ENCODE measurements around the gene RAB40C. TPM values are rescaled to one million over a fixed set of nuclear protein-coding genes. Genes with fewer than 3 reads are reported as not detected.

Gene RAB40C
- total RNA-seq, 1 donor from 2014 or later, result 11.4 TPM

DNA sequence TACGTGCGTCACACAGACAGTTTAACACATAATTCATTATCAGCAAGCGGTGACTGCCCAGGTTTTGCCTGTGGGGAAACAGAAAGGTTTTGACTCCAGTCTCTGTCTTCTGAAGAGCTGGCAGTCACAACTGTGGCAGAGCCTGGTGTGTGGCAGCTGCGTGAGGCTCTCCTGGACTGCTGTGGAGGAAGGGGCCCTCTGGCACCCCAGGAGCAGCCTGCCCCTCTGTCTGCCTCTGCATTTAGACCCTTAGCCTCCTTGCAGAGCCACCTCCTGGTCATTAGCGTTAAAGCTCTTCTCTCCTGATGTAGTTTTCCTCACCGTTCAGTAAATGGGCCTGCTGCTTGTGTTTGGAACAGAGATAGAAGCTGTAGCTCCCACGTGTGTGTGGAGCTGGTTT lies 10.9 kb downstream of the RAB40C start:
- intact Hi-C loops (cut with micrococcal nuclease), result no loop called here
- ATAC-seq (no peak), DNase-seq (no peak)

DNA sequence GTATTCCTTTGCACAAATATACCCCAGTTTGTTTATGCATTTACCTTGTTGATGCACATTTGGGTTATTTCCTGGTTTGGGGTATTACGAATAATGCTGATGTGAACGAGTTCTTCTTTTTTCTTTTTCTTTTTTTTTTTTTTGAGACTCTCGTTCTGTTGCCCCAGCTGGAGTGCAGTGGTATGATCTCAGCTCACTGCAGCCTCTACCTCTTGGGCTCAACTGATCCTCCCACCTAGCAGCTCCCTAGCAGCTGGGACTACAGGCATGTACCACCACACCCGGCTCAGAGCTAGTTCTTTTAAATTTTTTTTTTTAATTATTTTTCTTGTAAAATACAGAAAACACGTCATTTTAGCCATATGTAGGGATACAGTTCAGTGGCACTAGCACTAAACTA lies 14.1 kb downstream of the RAB40C start:
- intact Hi-C loops (cut with micrococcal nuclease), result no loop called here
- DNase-seq (no peak), ATAC-seq (no peak)

DNA sequence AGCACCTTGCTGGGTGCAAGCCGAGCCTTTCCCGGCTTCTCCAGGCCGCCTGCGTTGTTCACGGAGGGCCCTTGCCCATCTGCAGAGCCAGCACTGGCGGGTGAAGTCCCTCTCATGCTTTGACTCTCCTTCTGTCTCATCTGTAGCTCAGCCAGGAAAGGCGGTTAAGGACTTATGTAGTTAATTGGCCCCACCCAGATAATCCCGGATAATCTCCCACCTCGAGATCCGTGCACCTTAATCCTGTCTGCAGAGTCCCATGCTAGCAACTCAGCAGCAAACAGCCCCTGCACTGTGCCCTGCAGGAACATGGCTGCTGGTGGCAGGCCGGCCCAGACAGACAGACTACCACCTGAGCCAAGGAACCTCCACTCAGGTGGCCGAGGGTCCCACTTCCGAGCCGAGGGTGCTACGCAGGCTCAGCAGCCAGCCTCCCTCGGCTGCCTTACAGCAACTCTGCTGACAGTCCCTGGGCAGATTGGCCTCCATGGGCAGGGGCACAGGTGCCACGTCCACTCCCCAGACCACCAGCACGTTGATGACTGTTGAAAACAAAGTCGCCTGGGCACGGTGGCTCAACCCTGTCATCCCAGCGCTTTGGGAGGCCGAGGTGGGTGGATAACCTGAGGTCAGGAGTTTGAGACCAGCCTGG lies 16.9 kb downstream of the RAB40C start:
- no peak for DNase-seq
- intact Hi-C loops (cut with micrococcal nuclease), result no loop called here
- ATAC-seq, result no peak

DNA sequence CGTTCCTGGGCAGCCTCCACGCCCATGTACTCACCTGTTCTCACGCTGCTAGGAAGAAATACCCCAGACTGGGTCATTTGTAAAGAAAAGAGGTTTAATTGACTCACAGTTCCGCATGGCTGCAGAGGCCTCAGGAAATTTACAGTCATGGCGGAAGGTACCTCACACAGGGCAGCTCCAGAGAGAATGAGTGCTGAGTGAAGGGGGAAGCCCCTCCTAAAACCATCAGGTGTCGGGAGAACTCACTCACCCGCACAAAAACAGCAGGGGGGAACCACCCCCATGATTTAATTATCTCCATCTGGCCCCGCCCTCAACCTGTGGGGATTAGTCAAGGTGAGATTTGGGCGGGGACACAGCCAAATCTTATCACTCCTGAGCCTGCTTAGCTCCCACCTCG lies 18.2 kb downstream of the RAB40C start:
- DNase-seq (no peak), ATAC-seq (no peak)
- intact Hi-C loops (cut with micrococcal nuclease), result no loop called here

DNA sequence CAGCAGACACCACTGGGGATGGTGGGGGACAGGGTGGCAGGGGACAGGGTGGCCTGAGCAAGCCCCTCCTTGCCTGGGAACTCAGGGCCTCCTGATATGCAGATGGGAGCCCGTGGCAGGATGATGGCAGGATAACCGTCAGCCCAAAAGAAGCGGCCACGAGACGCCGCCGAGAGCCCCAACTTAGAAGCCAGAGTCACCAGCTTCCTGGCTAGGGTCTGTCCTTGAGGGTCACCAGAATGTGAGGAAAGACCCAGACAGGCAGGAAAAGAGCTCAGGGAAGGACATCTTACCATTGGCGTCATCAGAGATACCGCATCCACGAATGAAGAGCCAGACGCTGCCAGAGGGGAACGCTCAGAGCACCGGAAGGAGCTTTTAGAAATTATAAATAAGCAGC lies 19.4 kb downstream of the RAB40C start:
- DNase-seq (no peak), ATAC-seq (no peak)
- intact Hi-C loops (cut with micrococcal nuclease), result no loop called here

DNA sequence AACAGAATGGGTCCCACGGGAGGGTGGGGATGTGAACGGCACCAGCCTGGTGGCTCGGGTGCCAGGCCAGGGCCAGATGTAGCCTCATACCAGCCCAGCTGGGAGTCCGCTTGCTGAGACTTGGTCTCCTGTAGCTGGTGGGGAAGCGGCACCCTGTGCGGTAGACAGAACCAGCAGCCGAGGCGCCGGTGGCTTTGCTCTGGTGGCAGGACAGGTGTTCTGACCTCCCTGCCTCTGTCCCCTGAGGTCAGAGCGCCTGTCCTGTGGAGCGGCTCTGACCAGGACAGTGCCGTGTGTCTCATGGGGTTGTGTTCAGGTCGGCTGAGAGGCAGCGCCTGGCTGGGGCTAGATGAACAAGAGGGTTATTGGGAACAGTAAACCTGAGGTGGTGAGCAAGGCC lies 20.1 kb downstream of the RAB40C start:
- intact Hi-C loops (cut with micrococcal nuclease), result no loop called here
- no peak for ATAC-seq
- no peak for DNase-seq

DNA sequence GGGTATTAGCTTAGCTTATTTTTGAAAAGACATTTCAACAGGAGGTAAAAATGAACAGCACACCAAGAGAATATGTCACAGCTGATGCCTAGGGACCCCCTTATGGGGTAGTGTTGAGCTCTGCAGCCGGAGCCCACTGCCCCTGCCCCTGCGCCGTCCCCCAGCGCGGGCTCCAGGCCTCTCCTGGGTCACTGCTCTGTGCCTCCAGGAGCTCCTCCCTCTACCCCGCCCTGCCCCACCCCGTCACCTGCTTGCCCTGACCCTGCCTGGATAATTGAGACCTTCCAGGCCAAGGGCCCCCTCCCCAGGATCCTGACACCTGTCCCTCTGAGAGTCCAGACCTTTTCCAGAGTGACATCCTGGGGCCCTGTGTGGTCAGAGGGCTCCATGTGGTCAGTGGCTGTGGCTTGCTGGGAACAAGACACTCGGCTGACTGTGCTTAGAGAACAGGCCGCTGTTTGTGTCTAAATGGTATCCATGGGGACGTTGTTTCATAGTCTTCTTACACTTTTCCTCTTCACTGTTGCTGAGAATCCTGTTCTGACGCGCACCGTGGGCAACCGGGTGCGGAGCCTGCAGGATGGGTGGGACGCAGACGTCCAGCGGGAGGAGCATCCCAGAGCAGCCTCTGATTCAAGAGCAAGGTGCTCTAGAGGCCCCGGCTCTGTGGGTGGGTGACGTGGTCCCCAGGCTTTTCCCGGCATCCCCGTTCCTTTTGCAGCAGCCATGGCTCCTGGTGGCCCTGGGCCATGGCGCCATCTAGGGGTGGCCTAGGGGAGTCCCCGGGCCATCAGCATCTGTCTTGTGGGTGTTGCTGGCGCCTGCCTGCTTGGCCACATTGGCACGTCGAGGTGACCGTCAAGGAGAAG lies 20.9 kb downstream of the RAB40C start:
- peak; percentile 67 for DNase-seq
- intact Hi-C loops (cut with micrococcal nuclease), result no loop called here
- peak; percentile 69 for ATAC-seq

DNA sequence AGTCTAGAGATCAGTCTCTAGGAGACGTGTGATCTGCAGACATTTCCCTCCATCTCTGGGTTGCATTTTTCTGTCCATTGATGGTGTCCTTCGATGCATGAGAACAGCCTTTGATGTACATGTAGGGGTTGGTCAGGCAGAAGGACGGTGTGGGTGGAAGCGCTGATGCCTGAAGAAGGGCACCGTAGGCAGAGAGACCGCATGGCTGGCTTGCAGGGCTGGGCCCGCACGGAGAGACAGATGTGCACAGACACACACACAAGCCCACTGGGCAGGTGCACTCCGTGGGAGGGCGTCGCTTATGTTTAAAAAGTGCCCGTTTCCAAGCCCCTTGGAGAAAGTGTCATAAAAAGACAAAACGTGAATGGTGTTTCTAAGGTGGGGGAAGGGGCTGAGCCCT lies 25.3 kb downstream of the RAB40C start:
- no peak for ATAC-seq
- DNase-seq, result no peak
- intact Hi-C loops (cut with micrococcal nuclease), result no loop called here

DNA sequence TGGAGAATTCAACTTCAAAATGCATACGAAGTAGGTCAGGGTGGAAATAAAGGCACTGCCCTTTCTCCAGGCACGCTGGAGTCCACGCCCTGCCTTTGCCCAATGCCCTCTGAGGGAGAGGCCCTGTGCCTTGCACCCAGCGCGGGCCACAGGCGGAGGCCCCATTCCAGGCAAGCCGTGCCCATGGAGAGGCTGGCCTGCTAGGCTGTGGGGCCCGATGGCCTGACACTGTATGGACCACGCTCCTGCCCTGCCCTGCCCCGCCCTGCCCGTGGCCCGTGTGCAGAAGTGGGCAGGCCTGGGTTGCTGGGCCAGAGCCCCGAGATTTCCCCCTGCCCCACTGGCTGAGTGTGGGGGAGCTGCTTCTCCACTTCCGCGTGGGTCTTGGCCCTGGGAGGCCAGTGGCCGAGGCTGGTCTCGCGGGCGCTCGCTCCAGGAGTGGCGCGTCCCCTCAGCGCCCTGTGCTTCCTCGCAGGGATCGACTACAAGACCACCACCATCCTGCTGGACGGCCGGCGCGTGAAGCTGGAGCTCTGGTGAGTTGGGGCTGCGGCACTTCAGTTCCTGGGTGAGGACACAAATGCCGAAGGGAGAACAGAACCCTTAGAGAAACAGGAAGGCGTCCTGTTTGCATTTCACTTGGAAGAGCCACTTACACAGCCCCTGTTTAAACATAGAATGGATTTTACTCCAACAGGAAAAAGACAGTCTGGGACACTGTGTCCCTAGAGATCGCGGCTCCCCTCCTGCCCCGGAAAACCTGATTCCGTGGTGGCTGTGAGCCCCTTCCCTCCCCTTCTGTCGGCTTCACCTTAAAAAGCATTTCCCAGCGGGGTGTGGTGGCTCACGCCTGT lies 27.1 kb downstream of the RAB40C start:
- ATAC-seq, result no peak

DNA sequence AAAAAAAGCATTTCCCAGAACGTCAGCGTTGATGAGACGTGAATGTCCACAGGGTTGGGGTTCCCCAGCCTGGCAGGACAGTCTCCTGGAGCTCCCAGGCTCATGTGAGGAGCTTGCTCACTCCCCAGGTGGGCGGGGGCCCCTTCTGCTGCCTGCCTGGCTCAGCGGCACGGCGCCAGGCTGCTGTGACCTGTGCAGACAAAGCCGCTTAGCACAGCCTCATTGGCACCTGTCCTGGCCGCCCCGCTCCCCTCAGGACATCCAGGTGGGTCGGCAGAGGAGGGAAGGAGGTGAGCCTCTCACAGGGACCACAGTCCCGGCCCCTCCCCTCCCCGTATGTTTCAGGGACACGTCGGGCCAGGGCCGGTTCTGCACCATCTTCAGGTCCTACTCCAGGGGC lies 28.0 kb downstream of the RAB40C start:
- no peak for DNase-seq
- no peak for ATAC-seq
- intact Hi-C loops (cut with micrococcal nuclease), result no loop called here

More for the DNA sequence above, 27.1 kb downstream of the RAB40C start:
- intact Hi-C loops (cut with micrococcal nuclease), result no loop called here
- no peak for DNase-seq

DNA sequence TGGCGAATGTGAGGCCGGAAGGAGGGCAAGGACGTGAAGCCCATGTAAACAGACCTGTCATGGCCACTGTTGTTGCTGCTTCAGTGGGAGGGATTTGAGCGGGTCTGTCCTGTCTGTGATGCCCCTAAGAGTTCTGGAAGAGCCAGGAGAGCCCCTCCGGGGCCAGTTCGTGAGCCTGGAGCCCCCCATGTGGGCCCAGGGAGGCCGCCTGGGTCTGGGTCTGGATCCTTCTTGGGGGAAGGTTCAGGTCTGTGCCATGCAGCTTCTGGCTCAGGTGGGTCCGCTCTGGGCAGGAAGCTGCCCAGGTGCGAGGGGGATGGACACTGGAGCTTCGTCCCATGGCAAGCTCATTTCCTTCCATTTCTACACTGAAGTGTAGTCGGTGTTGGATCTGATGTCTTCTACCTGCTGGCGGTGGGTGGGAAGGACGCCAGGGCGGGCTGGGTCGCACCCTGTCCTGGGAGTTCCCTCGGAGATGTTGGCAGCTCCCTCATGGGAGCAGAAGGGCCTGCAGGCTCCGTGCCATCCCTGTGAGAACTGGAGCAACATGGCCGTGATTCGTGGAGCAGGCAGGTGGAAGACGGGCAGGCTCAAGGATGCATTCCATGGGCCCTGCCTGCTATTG lies 29.7 kb downstream of the RAB40C start:
- DNase-seq, result no peak

DNA sequence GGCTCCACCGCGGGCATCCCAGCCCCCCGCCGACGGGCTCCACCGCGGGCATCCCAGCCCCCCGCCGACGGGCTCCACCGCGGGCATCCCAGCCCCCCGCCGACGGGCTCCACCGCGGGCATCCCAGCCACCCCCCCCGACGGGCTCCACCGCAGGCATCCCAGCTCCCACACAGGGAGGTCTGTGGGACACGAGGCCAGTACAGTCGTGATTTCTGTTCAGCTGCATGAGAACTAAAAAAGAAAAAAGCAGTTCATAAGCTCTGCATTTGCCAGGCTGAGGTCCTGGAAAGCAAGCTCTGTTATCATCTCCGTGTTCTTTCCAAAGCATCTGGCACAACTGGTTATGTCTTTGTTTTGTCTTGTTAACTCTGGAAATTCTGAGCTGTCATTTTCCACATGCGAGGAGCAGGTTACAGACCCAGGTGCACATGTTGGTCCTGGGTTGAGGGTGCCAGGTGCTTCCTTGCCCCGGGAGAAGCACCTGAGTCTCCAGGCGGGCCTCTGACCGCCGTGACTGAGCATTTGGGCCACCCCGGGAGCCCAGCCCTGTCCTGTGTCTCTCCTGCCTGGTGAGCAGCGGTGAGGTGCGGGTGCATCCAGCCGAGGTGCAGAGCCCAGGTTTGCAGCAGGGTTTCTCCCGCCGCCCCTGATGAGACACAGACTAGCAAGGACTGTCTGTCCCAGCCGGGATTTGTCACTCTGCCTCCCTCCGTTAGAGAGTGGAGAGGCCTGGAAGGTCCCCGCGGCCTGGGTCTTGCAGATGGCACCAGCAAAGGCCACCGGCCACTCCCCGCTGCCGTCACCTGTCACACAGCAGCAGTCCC lies 31.0 kb downstream of the RAB40C start:
- DNase-seq (no peak), ATAC-seq (no peak)
- intact Hi-C loops (cut with micrococcal nuclease), result no loop called here

More for the DNA sequence above, 29.7 kb downstream of the RAB40C start:
- intact Hi-C loops (cut with micrococcal nuclease), result no loop called here
- no peak for ATAC-seq

DNA sequence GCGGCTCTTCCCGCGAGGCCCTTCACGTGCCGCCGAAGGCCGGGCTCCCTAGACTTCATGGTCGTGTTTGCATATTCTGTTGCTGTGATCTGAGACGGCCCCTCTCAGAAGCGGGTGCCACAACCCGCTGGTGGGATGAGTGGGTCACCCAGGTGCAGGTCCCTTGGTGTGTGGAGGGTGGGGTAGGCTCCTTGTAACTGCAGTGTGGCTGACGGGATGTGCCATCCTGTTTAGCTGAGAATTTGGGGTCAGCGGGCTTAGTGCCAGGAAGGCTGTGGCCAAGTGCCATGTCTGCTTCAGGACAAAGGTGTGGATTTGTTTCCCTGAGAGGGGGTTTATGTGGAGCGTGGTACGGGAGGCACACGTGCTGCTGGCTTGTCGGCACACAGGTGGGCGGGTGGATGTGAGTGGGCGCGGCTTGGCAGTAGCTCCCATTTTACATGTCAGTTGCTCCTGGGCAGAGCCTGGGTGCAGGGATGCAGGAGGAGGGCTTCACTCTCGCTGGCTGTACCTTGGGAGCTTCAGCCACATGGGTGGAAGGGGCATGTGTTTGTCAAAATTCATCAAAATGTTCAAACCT lies 31.8 kb downstream of the RAB40C start:
- no peak for DNase-seq
- intact Hi-C loops (cut with micrococcal nuclease), result no loop called here

DNA sequence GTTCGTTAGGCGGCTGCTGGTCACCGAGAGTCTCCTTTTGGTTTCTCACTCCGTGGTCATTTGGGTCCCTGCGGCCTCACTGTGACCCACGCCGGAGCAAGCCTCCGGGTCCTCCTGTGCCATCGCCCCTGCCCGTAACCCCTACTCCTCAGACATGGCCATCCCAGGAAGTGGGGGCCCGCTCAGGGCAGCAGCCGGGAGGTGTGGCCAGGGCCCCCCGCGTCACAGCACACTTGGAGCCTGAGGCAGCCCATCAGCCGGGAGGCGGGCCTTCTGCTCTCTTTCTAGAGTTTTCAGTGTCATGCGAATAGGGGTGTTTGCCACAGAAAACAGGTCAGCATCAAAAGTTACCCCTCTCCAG lies 33.0 kb downstream of the RAB40C start:
- ATAC-seq (no peak), DNase-seq (no peak)
- intact Hi-C loops (cut with micrococcal nuclease), result no loop called here

More for the DNA sequence above, 31.8 kb downstream of the RAB40C start:
- no peak for ATAC-seq

DNA sequence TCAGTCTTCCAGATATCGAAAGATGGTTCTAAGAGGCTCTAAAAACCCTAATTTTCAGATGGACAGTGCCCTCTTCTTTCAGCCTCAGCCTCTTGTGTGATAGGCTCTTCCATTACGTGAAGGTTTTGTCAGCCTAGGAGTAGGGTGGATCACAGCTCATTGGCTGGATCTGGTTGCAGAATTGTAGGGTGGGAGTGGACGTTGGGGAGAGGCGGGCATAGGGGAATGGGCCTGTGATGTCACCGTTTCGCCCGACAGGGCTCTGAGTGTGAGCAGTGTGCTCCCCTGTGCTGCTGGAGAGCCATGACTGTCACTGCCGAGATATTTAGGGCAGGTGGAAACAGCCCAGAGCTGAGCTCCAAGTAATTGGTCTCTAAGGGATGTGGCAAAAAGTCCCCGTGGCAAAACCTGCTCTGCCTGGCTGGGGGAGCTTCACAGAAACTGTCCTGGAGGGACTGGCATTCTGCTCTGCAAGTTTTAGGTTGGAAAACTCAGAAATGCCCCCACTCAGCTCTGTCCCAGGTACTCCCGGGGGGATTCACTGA lies 34.7 kb downstream of the RAB40C start:
- ATAC-seq, result no peak
- intact Hi-C loops (cut with micrococcal nuclease), result no loop called here
- no peak for DNase-seq

DNA sequence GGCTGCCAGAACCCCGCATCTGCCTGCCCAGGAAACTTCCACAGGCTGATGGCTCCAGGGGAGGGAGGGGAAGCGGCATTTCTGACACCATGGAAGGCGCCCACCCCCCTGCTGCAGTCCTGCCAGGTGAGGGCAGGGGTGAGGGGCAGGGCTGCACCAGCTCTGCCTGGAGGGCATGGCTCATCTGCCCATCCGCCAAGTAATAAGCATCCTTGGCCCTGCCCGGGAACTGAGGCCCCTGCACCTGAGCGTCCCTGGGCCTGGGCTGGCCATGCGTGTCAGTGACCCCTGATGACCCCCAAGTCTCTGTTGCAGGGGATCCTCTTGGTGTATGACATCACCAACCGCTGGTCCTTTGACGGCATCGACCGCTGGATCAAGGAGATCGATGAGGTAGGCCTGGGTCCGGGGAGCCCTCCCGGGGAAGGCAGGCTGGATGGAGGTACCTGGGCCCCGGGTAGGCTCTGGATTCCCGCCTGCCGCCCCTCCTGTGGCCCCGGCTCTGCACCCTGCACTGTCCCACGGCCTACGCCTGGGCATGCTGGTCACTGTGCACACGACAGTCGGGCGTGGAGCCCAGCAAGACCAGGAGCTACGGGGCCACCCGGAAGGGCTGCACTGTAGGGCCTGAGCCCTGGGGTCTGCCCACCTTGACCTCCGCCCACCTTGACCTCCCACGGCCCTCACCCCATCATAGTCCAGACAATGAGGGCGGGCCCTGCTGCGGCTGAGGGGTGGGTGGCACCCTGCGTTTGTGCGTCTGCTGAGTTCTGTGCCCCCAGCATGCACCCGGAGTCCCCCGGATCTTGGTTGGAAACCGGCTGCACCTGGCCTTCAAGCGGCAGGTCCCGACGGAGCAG lies 35.5 kb downstream of the RAB40C start:
- DNase-seq (no peak), ATAC-seq (no peak)
- intact Hi-C loops (cut with micrococcal nuclease), result no loop called here
